ENCODE data around the gene RNF152.

DNA sequence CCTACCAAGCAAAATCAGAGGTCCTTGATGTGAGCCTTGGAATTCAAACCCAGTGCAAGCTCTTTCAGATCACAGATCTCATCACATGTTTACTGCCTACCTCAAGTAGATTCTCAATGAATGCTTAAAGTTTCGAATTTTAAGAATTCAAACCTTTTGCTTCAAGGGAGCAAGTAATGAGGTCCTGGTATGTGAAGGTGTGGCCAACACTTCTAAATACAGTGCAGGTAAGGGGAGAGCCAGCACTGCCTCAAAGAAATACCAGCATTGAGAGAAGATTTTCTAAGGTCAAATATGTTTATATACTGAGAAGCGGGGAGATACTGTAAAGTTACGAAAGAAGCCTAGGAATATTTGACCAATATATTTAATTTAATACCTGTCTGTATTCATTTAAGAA is 19.7 kb upstream of the RNF152 start:
- TF ChIP-seq EP300 (conservative IDR thresholded peaks at IDR 0.05; ENCODE audit: poor library complexity, severe bottlenecking) (no peak), CTCF (IDR thresholded peaks at IDR 0.05; ENCODE audit: poor library complexity, severe bottlenecking) (no peak), POLR2AphosphoS5 (IDR thresholded peaks at IDR 0.05) (no peak), EZH2 (IDR thresholded peaks at IDR 0.05; ENCODE audit: borderline replicate concordance, insufficient read depth, low read length, poor library complexity, severe bottlenecking) (no peak), REST (IDR thresholded peaks at IDR 0.05; ENCODE audit: borderline replicate concordance) (no peak), MXI1 (conservative IDR thresholded peaks at IDR 0.05; ENCODE audit: poor library complexity, severe bottlenecking) (no peak), TAF1 (IDR thresholded peaks at IDR 0.05; ENCODE audit: low read depth) (no peak), SMC3 (conservative IDR thresholded peaks at IDR 0.05; ENCODE audit: poor library complexity) (no peak)
